ENCODE data around the gene TBX5.

TBX5 gene

DNA sequence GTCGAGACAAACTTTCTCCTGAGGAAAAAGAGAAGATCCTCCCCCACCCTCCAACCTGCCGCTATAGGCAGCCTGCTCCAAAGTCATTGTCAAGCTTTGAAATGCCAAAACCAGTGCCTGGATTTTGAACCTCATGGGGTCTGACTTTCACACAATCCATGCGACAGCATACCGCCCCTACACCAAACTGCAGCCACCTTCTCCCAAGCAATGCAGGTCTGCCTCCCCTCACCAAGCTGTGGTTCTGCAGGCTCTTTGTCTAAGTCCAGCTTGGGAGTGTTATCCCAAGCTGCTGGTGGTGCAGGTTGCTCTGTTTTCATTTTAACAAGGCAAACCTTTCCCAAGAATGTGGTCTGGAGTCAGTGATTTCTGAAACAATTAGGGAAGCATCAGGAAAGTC lies 12.4 kb downstream of the TBX5 start:
- DNase-seq (ENCODE audit: extremely low read depth, insufficient read length), result no peak
- TF ChIP-seq, protein P1, sequence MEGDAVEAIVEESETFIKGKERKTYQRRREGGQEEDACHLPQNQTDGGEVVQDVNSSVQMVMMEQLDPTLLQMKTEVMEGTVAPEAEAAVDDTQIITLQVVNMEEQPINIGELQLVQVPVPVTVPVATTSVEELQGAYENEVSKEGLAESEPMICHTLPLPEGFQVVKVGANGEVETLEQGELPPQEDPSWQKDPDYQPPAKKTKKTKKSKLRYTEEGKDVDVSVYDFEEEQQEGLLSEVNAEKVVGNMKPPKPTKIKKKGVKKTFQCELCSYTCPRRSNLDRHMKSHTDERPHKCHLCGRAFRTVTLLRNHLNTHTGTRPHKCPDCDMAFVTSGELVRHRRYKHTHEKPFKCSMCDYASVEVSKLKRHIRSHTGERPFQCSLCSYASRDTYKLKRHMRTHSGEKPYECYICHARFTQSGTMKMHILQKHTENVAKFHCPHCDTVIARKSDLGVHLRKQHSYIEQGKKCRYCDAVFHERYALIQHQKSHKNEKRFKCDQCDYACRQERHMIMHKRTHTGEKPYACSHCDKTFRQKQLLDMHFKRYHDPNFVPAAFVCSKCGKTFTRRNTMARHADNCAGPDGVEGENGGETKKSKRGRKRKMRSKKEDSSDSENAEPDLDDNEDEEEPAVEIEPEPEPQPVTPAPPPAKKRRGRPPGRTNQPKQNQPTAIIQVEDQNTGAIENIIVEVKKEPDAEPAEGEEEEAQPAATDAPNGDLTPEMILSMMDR (IDR thresholded peaks at IDR 0.05; ENCODE audit: insufficient read depth, low read length, poor library complexity, severe bottlenecking), result no peak
- Histone ChIP-seq H3K4me3 (replicated peaks; ENCODE audit: low read depth, low read length) (no peak overlapping the region), H3K36me3 (ENCODE audit: control insufficient read depth, insufficient read depth, low read length) (no peaks in the 10 kb centered on the region), H3K27me3 (replicated peaks; ENCODE audit: control insufficient read depth, insufficient read depth, low read length) (peaks cover 3% of the 10 kb centered on the region)

DNA sequence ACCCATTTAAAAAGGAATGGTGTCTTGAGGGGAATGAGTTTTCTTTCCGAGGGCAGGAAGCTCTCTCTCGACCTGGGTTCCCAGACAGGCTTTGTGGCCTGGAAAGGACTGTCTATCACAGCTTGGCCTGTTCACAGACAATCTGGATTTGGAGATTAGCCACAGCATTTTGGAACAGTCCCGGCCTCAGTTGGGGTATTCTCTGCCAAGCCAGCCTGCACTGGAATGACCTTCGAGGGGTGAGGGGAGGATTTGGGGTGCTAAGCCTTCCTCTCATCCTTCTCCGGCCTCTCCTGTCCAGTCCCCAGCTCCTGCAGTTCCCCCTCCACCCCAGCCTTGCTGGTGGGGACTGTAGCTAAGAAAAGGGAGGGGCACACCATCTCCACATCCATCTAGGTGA lies 13.0 kb downstream of the TBX5 start:
- Histone ChIP-seq H3K36me3 (ENCODE audit: control insufficient read depth, insufficient read depth, low read length) (no peaks in the 10 kb centered on the region), H3K4me3 (replicated peaks; ENCODE audit: low read depth, low read length) (no peak overlapping the region), H3K27me3 (replicated peaks; ENCODE audit: control insufficient read depth, insufficient read depth, low read length) (peaks cover 3% of the 10 kb centered on the region)
- DNase-seq (ENCODE audit: extremely low read depth, insufficient read length), result no peak
- TF ChIP-seq, protein P1 (IDR thresholded peaks at IDR 0.05; ENCODE audit: insufficient read depth, low read length, poor library complexity, severe bottlenecking), result no peak

GRCh38 chr12:114391088-114391487 lies 14.9 kb downstream of the TBX5 start:
- no peak overlapping the region for H3K4me3 ChIP-seq (replicated peaks; ENCODE audit: low read depth, low read length)
- TF ChIP-seq, protein P1 (IDR thresholded peaks at IDR 0.05; ENCODE audit: insufficient read depth, low read length, poor library complexity, severe bottlenecking), result no peak
- H3K27me3 ChIP-seq (replicated peaks; ENCODE audit: control insufficient read depth, insufficient read depth, low read length), result no peaks in the 10 kb centered on the region; the same call in none of the 2 replicates
- H3K36me3 ChIP-seq (ENCODE audit: control insufficient read depth, insufficient read depth, low read length), result no peaks in the 10 kb centered on the region
- DNase-seq (ENCODE audit: extremely low read depth, insufficient read length), result no peak

- H3K27me3 ChIP-seq (replicated peaks; ENCODE audit: control insufficient read depth, insufficient read depth, low read length), result no peaks in the 10 kb centered on the region
- no peak for DNase-seq (ENCODE audit: extremely low read depth, insufficient read length)
- no peaks in the 10 kb centered on the region for H3K36me3 ChIP-seq (ENCODE audit: control insufficient read depth, insufficient read depth, low read length)
- TF ChIP-seq, protein P1 (IDR thresholded peaks at IDR 0.05; ENCODE audit: insufficient read depth, low read length, poor library complexity, severe bottlenecking), result no peak
- H3K4me3 ChIP-seq (replicated peaks; ENCODE audit: low read depth, low read length), result no peak overlapping the region
Observed at GRCh38 chr12:114384739-114385138, 21.2 kb downstream of the TBX5 start.

DNA sequence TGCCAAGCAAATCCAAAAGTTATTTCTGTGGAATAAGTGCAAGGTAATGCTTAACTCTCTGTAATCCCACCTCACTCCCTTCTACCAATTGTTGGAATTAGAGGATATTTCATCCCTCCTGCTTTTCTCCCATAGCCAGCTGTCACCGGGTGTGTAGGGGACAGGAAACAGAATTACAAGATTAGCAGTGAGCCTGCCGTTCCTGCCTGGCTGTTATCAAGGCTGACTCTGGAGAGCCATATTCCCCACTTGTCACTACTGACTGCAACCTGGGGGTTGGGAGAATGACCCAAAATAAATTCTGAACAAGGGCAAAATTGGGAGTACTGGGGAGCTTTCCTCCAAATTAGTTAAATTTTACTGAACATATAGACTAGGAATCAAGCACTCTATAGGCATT lies 24.8 kb downstream of the TBX5 start:
- Histone ChIP-seq H3K27me3 (replicated peaks; ENCODE audit: control insufficient read depth, insufficient read depth, low read length) (no peaks in the 10 kb centered on the region), H3K36me3 (ENCODE audit: control insufficient read depth, insufficient read depth, low read length) (no peaks in the 10 kb centered on the region), H3K4me3 (replicated peaks; ENCODE audit: low read depth, low read length) (no peak overlapping the region)
- TF ChIP-seq, protein P1 (IDR thresholded peaks at IDR 0.05; ENCODE audit: insufficient read depth, low read length, poor library complexity, severe bottlenecking), result no peak
- DNase-seq (ENCODE audit: extremely low read depth, insufficient read length), result no peak

DNA sequence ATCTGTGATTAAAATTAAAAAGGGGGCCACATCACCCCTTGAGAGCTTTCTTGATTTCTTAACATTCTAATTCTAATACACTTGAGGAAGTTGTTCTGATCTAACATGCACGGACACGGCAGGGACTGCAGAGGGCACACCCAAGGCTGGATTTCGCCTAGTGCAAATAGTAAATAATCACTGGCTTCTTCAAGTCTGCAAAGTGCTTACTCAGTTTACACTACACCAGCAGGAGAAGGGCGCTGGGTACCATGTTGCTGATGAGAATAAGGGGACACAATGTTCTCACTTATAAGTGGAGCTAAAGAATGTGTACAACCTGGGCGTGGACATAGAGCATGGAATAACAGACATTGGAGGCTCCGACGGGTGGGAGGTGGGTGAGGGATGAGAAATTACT lies 34.2 kb downstream of the TBX5 start:
- Histone ChIP-seq H3K36me3 (ENCODE audit: control insufficient read depth, insufficient read depth, low read length) (no peaks in the 10 kb centered on the region), H3K4me3 (replicated peaks; ENCODE audit: low read depth, low read length) (no peak overlapping the region), H3K27me3 (replicated peaks; ENCODE audit: control insufficient read depth, insufficient read depth, low read length) (no peaks in the 10 kb centered on the region; the same call in 1 of the 2 replicates)
- TF ChIP-seq, protein P1 (IDR thresholded peaks at IDR 0.05; ENCODE audit: insufficient read depth, low read length, poor library complexity, severe bottlenecking), result no peak
- no peak for DNase-seq (ENCODE audit: extremely low read depth, insufficient read length)

Data from GM06990 (cell line).